Measurements from ENCODE around the gene IRF1. TPM values are rescaled to one million over a fixed set of nuclear protein-coding genes. Genes with fewer than 3 reads are reported as not detected.
A peak's percentile ranks its signal among the peaks of the same experiment; 100 is the strongest.

The IRF1 gene
- total RNA-seq, 2 donors from 2014 or later: 42.2 to 47.0 TPM

- 69% methylated on average over 5 of the region's 5 CpGs for WGBS
- no peaks in the 10 kb centered on the region for H3K4me1 ChIP-seq (replicated peaks)
- intact Hi-C loops (cut with DNase I): no loop called here
- H3K9me3 ChIP-seq: no peaks in the 10 kb centered on the region
- no peak for TF ChIP-seq CTCF (IDR thresholded peaks at IDR 0.05)
- TF ChIP-seq POLR2A (IDR thresholded peaks at IDR 0.05): no peak
- TF ChIP-seq POLR2AphosphoS5 (IDR thresholded peaks at IDR 0.05): no peak
- H3K4me3 ChIP-seq: no peak overlapping the region
- no peak for DNase-seq (ENCODE audit: low spot score)
- H3K27me3 ChIP-seq (replicated peaks; ENCODE audit: insufficient read depth): no peaks in the 10 kb centered on the region
- H3K36me3 ChIP-seq: no peaks in the 10 kb centered on the region
- H3K27ac ChIP-seq: peak overlapping the region in 1 of 2 donors; percentile 11
Observed at GRCh38 chr5:132455614-132456115, 34.9 kb downstream of the IRF1 start.

- no peak for DNase-seq (ENCODE audit: low spot score)
- no peaks in the 10 kb centered on the region for H3K9me3 ChIP-seq
- H3K27ac ChIP-seq: no peak overlapping the region
- no peaks in the 10 kb centered on the region for H3K36me3 ChIP-seq
- no peak overlapping the region for H3K4me3 ChIP-seq
- H3K4me1 ChIP-seq (replicated peaks): no peaks in the 10 kb centered on the region
- WGBS: 97% methylated on average over 2 of the region's 2 CpGs
- no peak for TF ChIP-seq POLR2AphosphoS5 (IDR thresholded peaks at IDR 0.05)
- no peak for TF ChIP-seq CTCF (IDR thresholded peaks at IDR 0.05)
- no peak for TF ChIP-seq POLR2A (IDR thresholded peaks at IDR 0.05)
- intact Hi-C loops (cut with DNase I): no loop called here
- H3K27me3 ChIP-seq (replicated peaks; ENCODE audit: insufficient read depth): no peaks in the 10 kb centered on the region
Observed at GRCh38 chr5:132454361-132454760, 36.2 kb downstream of the IRF1 start.

- intact Hi-C loops (cut with DNase I): no loop called here
- TF ChIP-seq POLR2AphosphoS5 (IDR thresholded peaks at IDR 0.05) (no peak), CTCF (IDR thresholded peaks at IDR 0.05) (no peak), POLR2A (IDR thresholded peaks at IDR 0.05) (no peak)
- H3K4me3 ChIP-seq: no peak overlapping the region
- H3K27ac ChIP-seq: no peak overlapping the region
- 78% methylated on average over 8 of the region's 8 CpGs for WGBS
- no peak for DNase-seq (ENCODE audit: low spot score)
- no peaks in the 10 kb centered on the region for H3K27me3 ChIP-seq (replicated peaks; ENCODE audit: insufficient read depth)
- H3K4me1 ChIP-seq (replicated peaks): no peaks in the 10 kb centered on the region
- H3K36me3 ChIP-seq: no peaks in the 10 kb centered on the region
- H3K9me3 ChIP-seq: no peaks in the 10 kb centered on the region
Observed at GRCh38 chr5:132451387-132451786, 39.2 kb downstream of the IRF1 start.

- Histone ChIP-seq H3K9me3 (no peaks in the 10 kb centered on the region), H3K4me3 (no peak overlapping the region), H3K27ac (no peak overlapping the region), H3K27me3 (replicated peaks; ENCODE audit: insufficient read depth) (no peaks in the 10 kb centered on the region), H3K36me3 (no peaks in the 10 kb centered on the region), H3K4me1 (replicated peaks) (no peaks in the 10 kb centered on the region)
- 94% methylated on average over 1 of the region's 1 CpG for WGBS
- no peak for DNase-seq (ENCODE audit: low spot score)
- TF ChIP-seq CTCF (IDR thresholded peaks at IDR 0.05) (no peak), POLR2AphosphoS5 (IDR thresholded peaks at IDR 0.05) (no peak), POLR2A (IDR thresholded peaks at IDR 0.05) (no peak)
- intact Hi-C loops (cut with DNase I): no loop called here
Observed at GRCh38 chr5:132449060-132449459, 41.5 kb downstream of the IRF1 start.

- no peak overlapping the region for H3K4me3 ChIP-seq
- H3K27me3 ChIP-seq (replicated peaks; ENCODE audit: insufficient read depth): no peaks in the 10 kb centered on the region
- no peaks in the 10 kb centered on the region for H3K4me1 ChIP-seq (replicated peaks)
- intact Hi-C loops (cut with DNase I): no loop called here
- WGBS: 77% methylated on average over 2 of the region's 2 CpGs
- H3K36me3 ChIP-seq: no peaks in the 10 kb centered on the region
- DNase-seq (ENCODE audit: low spot score): no peak
- TF ChIP-seq POLR2A (IDR thresholded peaks at IDR 0.05): no peak
- no peak for TF ChIP-seq CTCF (IDR thresholded peaks at IDR 0.05)
- no peak for TF ChIP-seq POLR2AphosphoS5 (IDR thresholded peaks at IDR 0.05)
- peak overlapping the region in 1 of 2 donors; percentile 1 for H3K27ac ChIP-seq
- no peaks in the 10 kb centered on the region for H3K9me3 ChIP-seq
Observed at GRCh38 chr5:132447196-132447595, 43.4 kb downstream of the IRF1 start.

All from prostate gland (tissue), 2 donors.